GM12872 (cell line): ENCODE measurements around the gene CABLES2.

Experiments
- TF ChIP-seq, protein P1 (sequence below): IDR thresholded peaks from 3 replicates; pipeline ENCODE4 v1.5.1; 2011; ENCODE audit warnings: low read depth, mild to moderate bottlenecking, low read length, moderate library complexity; ENCODE audit not compliant: insufficient read depth

Gene CABLES2

DNA sequence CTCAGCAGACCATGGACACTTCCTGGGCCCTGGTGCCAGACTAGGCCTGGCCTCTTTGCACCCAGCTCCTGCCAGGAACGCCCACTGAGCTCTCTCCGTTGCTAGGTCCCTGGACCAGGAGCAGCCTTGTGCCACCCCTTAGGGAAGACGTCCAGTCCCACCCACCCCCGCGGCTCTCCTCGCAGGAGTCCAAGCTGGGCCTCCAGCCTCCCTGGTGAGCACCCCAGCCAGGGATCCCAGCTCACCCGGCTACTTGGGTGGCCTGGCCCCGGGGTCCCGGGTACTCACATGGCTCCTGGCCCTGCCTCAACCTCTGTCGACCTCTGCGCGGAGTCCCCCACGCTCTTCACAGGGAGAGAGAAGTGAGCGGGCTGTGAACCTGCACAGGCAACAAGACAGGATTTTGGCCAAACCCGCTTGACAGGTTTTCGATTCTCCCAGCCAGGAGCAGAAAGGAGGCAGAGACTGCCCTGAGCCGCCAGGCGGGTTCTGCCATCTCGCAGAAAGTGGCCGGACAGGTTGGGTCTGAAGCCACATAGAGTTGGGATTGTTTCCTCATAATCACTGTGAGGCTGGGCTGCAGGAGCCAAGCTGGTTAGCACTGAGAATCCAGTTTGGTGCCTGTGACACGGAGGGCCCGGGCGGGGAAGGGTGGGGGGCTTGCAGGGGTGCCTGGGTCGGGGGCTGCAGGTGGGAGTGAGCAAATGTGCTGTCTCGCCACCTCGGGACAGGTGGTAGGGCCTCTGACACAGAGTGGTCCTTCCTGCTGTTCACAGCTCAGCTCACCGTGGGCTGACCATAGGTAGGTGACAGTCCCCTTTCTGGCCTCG lies 20.3 kb upstream of the CABLES2 start, which contains the start of gene RBBP8NL:
Gene RBBP8NL (minus strand): TSS at position 368 of the 830 bp plus-strand sequence. CDS start 7,892 bp downstream, outside the sequence.
- TF ChIP-seq, protein P1, sequence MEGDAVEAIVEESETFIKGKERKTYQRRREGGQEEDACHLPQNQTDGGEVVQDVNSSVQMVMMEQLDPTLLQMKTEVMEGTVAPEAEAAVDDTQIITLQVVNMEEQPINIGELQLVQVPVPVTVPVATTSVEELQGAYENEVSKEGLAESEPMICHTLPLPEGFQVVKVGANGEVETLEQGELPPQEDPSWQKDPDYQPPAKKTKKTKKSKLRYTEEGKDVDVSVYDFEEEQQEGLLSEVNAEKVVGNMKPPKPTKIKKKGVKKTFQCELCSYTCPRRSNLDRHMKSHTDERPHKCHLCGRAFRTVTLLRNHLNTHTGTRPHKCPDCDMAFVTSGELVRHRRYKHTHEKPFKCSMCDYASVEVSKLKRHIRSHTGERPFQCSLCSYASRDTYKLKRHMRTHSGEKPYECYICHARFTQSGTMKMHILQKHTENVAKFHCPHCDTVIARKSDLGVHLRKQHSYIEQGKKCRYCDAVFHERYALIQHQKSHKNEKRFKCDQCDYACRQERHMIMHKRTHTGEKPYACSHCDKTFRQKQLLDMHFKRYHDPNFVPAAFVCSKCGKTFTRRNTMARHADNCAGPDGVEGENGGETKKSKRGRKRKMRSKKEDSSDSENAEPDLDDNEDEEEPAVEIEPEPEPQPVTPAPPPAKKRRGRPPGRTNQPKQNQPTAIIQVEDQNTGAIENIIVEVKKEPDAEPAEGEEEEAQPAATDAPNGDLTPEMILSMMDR = no peak

DNA sequence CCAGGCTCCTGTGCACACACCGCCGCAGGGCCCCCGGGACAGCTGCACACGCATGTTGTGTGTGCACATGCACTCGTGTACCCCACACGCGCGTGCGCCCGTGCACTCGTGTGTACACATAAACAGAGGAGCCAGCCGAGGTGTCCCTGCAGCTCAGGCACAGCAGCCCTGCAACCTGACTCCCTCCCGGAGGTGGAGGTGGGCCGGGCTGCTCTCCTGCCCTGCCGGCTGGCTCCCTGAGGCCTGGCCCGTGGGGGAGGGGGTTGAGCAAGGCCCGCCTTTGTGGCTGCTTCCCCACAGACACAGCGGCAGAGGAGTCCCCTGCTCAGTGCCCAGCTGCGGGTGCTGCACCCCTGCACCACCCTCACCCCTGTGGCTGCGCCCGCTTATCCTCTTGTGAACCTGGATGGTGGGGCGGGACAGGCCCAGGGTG lies 19.6 kb upstream of the CABLES2 start:
- TF ChIP-seq, protein P1 = no peak

DNA sequence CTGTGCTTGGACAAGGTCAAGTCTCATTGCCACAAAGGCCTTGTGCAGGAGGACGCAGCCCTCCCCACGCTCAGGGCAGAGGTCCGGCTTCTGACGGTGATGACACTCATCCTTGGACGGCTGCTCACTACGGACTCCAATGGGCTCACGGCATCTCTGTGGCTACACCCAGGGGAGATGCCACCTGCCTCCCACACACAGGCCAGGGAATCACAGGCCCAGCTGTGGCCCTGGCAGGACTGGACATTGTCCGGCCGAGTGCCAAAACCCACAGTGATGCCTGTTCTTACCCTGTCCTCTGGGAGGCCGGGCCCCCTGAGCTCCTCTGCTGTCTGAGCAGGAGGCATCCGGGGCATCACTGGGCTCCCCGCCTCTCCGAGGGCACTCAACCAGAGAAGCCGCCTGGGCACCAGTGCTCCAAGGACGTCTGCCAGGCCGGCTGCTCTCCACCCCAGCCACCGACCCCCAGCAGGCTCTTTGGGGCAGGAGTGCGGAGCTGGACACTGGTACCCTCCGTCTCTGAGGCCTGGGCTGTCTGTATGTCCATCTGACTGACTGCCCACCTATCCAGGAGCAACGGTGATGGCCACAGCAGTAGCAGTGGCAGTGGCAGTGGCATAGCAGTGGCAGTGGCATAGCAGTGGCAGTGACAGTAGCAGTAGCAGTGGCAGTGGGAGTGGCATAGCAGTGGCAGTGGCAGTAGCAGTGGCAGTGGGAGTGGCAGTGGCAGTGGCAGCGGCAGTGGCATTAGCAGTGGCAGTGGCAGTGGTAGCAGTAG lies 18.4 kb upstream of the CABLES2 start:
- TF ChIP-seq, protein P1 = no peak

DNA sequence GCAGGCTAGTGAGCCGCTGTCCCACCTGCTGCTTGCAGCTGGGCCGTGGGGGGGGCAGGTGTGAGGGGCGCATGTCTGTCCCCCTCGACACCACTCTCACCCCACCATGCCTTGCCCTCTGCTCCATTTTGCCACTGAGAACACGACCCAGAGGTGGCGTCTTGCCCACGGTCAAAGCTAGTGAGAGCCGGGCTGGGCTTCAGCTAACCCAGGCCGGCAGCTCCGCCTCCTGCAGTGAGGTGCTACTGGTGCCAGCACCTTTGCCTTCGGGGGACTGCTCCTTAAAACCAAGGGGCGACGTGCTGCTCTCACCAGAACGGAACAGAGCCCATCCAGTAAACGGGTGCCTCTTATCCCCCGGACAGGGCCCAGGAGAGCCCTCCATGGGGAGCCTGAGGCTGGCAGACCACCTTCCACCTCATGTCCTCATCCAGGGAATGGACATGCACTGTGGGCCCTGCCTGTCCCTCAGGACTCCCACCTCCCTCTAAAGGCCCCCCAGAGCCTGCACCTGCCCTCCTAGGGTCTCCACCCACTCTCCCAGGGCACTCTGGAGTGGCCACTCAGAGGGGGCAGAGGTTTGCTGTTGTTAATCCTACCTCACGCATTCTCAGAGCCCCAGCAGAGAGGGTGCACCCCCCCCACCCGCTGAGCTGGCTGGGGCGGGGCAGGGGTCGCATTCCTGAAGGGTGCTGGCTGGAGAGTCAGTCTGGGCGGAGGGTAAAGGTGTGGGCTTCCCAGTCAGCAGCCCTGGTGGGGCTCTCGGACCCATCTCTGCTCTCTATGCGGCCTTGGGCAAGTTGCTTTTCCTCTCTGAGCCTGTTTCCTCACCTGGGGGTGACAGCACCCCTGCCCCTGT lies 17.4 kb upstream of the CABLES2 start:
- TF ChIP-seq, protein P1 = no peak

DNA sequence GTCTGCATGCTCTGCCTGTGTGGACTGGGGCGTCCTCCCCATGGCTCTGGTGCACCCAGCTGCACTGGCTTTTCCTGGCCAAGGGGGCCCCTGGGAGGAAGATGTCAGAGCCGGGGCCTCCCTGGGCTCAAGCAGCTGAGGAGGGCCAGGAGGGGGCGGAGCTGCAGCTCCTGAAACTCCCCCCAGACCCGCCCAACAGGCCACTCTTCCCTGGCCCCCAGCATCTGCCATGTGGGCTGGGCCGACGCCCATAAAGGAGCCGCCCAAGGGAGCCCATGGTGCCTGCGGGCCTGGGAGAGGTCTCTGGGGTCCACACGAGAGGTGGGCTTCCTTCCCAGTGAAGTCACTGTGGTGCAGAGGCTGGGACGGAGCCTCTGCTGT lies 16.2 kb upstream of the CABLES2 start:
- TF ChIP-seq, protein P1 = no peak

DNA sequence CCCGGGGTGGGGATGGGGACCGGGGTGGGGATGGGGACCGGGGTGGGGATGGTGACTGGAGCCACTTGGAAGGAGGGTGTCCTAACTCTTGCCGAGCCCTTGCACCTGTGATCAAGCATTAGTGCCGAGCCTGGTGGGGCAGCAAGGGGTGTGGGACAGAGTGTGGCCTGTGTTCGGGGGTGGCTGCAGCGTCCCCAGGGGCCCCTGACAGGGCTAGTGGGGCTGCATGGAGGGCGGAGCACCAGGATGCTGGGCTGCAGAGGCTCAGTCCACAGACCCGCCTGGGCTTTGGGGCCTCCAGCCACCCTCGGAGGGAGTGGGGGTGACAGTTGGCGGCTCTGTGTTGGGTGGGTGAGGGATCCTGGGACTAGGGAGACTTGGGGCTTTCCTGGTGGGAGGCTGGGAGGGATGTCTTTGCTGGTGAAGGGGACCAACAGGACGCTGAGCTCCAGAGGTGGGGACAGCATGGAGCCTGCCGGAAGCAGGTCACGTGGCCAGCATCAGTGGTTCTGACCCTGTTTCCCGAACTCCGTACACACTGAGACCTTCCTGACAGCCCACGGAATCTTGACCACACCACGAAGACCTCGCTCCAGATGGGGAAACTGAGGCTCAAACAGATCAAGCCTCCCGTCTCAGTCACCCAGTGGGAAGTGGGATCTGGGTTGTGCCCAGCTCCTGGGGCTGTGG lies 15.7 kb upstream of the CABLES2 start:
- TF ChIP-seq, protein P1 = no peak
